Loucy (cell line): ENCODE results near the gene AVPR2.

Experiments
- EZH2phosphoT487 ChIP-seq: fragments of 200-600 bp; IDR thresholded peaks from 2 replicates; pipeline ENCODE4 v1.6.1; 2018; ENCODE audit warnings: antibody characterized with exemption, mild to moderate bottlenecking, moderate library complexity, borderline replicate concordance
- TF ChIP-seq, protein P1 (sequence below): fragments of 200-600 bp; sonication (generic); conservative IDR thresholded peaks from 2 replicates; pipeline ENCODE4 v1.5.1; 2014; ENCODE audit warnings: mild to moderate bottlenecking, antibody characterized with exemption, low read length

DNA sequence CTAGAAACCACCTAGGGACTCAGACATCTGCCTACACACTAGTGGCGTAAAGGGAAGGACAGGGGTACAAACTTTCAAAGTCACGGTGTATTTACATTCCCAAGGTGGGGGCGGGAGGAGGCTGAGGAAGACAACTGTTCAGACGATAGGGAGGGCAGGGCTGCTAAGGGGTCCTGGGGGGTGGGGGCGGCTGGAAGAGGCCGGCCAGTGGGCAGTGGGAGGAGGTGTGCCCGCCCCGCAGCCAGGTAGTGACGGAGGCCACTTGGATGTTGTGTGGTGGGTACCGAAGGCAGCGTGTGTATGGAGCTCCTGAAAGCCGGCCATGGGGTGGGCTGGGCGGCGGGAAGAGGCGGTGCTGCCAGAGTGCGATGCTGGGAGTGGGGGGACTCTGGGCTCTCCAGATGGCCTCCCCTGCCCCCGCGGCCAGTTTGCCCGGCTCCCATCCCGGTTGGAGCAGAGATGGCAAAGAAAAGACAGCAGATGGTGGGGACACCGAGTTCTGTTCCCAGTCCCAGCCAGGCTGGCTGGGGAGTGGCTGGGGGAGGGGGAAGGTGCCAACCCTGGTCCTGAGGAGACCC, 42.7 kb upstream of the AVPR2 start:
- TF ChIP-seq, protein P1, sequence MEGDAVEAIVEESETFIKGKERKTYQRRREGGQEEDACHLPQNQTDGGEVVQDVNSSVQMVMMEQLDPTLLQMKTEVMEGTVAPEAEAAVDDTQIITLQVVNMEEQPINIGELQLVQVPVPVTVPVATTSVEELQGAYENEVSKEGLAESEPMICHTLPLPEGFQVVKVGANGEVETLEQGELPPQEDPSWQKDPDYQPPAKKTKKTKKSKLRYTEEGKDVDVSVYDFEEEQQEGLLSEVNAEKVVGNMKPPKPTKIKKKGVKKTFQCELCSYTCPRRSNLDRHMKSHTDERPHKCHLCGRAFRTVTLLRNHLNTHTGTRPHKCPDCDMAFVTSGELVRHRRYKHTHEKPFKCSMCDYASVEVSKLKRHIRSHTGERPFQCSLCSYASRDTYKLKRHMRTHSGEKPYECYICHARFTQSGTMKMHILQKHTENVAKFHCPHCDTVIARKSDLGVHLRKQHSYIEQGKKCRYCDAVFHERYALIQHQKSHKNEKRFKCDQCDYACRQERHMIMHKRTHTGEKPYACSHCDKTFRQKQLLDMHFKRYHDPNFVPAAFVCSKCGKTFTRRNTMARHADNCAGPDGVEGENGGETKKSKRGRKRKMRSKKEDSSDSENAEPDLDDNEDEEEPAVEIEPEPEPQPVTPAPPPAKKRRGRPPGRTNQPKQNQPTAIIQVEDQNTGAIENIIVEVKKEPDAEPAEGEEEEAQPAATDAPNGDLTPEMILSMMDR, result no peak
- TF ChIP-seq EZH2phosphoT487, result no peak
